GM19099 (cell line): ENCODE results near the gene SEC14L2.

Experiments
- POLR2A ChIP-seq: IDR thresholded peaks from 3 replicates; pipeline ENCODE4 v1.6.1; 2011; ENCODE audit warnings: low read depth; ENCODE audit not compliant: insufficient read length; ENCODE audit errors: extremely low read depth

The SEC14L2 gene

GRCh38 chr22:30396871-30397655, at the start of gene SEC14L2:
Gene SEC14L2, plus strand, starts transcription at chr22:30397018. Its CDS starts 99 bp downstream, at chr22:30397117.
- no peak for TF ChIP-seq POLR2A

GRCh38 chr22:30347255-30347892, 49.4 kb upstream of the SEC14L2 start:
- no peak for TF ChIP-seq POLR2A

- TF ChIP-seq POLR2A, result no peak
Measured at GRCh38 chr22:30348404-30348803, 48.4 kb upstream of the SEC14L2 start.

- TF ChIP-seq POLR2A, result no peak
Measured at GRCh38 chr22:30348809-30349208, 48.0 kb upstream of the SEC14L2 start.

- TF ChIP-seq POLR2A, result no peak
Measured at GRCh38 chr22:30351226-30351625, 45.6 kb upstream of the SEC14L2 start.

GRCh38 chr22:30354644-30355043, 42.2 kb upstream of the SEC14L2 start:
- no peak for TF ChIP-seq POLR2A

GRCh38 chr22:30356449-30357235, 40.2 kb upstream of the SEC14L2 start, which contains the start of the genes CCDC157 and SF3A1:
Gene CCDC157, plus strand, starts transcription at chr22:30357007. Its CDS starts 8,994 bp downstream, at chr22:30366001.
Gene SF3A1, minus strand, starts transcription at chr22:30356894. Its CDS starts 102 bp downstream, at chr22:30356792.
- peak; percentile 95 for TF ChIP-seq POLR2A

GRCh38 chr22:30357236-30357570, 39.6 kb upstream of the SEC14L2 start:
- TF ChIP-seq POLR2A, result no peak

GRCh38 chr22:30357650-30358215, 39.1 kb upstream of the SEC14L2 start:
- TF ChIP-seq POLR2A, result no peak

- no peak for TF ChIP-seq POLR2A
Measured at GRCh38 chr22:30358541-30358940, 38.3 kb upstream of the SEC14L2 start.

GRCh38 chr22:30361916-30362650, 34.7 kb upstream of the SEC14L2 start:
- TF ChIP-seq POLR2A, result no peak

GRCh38 chr22:30362651-30363281, 34.1 kb upstream of the SEC14L2 start:
- TF ChIP-seq POLR2A, result no peak

- no peak for TF ChIP-seq POLR2A
Measured at GRCh38 chr22:30365891-30366290, 30.9 kb upstream of the SEC14L2 start.

GRCh38 chr22:30368420-30368819, 28.4 kb upstream of the SEC14L2 start:
- no peak for TF ChIP-seq POLR2A
